Measurements from ENCODE around the gene CAPSL. TPM values are rescaled to one million over a fixed set of nuclear protein-coding genes. Genes with fewer than 3 reads are reported as not detected.
A peak's percentile ranks its signal among the peaks of the same experiment; 100 is the strongest.

Gene CAPSL
- total RNA-seq, 2 experiments from 2014 or later: 0.47 TPM; not detected in 1

- H3K27me3 Mint-ChIP-seq: no peaks in the 10 kb centered on the region
- H3K36me3 Mint-ChIP-seq: peaks cover 42% of the 10 kb centered on the region
- ATAC-seq (no peak), DNase-seq (no peak)
- H3K9me3 Mint-ChIP-seq (ENCODE audit: low read depth): no peaks in the 10 kb centered on the region
- H3K4me3 Mint-ChIP-seq: no peak overlapping the region
- CTCF ChIA-PET: interaction anchor here (0.8 to 1.7 kb wide), 3 partner anchors 12 to 46 kb away, joined by 3 to 4 read pairs (median 4); no protein-coding TSS in a partner anchor
- peak overlapping the region; percentile 71 for H3K27ac Mint-ChIP-seq
- peaks cover 72% of the 10 kb centered on the region for H3K4me1 Mint-ChIP-seq
Measured at GRCh38 chr5:35880156-35880555, 58.3 kb downstream of the CAPSL start.

DNA sequence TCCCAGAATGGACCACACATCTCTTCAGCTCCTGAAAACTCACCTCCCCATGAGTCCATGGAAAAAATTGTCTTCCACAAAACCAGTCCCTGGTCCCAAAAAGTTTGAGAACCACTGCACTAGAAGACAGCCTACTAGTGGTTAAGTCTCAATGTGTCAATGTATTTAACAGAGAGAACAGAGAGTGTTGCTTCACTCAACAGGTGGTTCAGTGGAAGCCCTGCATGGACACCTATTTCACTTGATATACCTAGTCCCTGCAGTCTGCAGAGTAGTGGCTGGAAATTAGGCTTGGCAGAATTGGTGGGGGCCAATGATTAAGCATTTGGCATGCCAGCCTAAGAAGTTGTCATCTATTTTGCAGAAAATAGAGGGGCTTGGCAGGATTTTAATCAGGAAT is 58.8 kb downstream of the CAPSL start:
- DNase-seq (no peak), ATAC-seq (no peak)
- CTCF ChIA-PET: interaction anchor here (0.8 to 1.7 kb wide), 3 partner anchors 12 to 47 kb away, joined by 3 to 4 read pairs (median 4); no protein-coding TSS in a partner anchor
- Mint-ChIP-seq H3K4me1 (peaks cover 72% of the 10 kb centered on the region), H3K27ac (no peak overlapping the region), H3K36me3 (peaks cover 47% of the 10 kb centered on the region), H3K27me3 (no peaks in the 10 kb centered on the region), H3K9me3 (ENCODE audit: low read depth) (no peaks in the 10 kb centered on the region), H3K4me3 (no peak overlapping the region)

- DNase-seq: no peak
- ATAC-seq: no peak
- Mint-ChIP-seq H3K4me3 (no peak overlapping the region), H3K27ac (no peak overlapping the region), H3K4me1 (peaks cover 67% of the 10 kb centered on the region), H3K9me3 (ENCODE audit: low read depth) (no peaks in the 10 kb centered on the region), H3K27me3 (no peaks in the 10 kb centered on the region), H3K36me3 (peaks cover 51% of the 10 kb centered on the region)
- CTCF ChIA-PET: interaction anchor here (0.8 kb wide), 1 partner anchor 100 kb away, joined by 3 read pairs; no protein-coding TSS in a partner anchor
Measured at GRCh38 chr5:35879096-35879495, 59.3 kb downstream of the CAPSL start.

GRCh38 chr5:35878079-35878478 is 60.3 kb downstream of the CAPSL start:
- no peak overlapping the region for H3K4me3 Mint-ChIP-seq
- H3K36me3 Mint-ChIP-seq: peaks cover 58% of the 10 kb centered on the region
- no peak for ATAC-seq
- H3K27me3 Mint-ChIP-seq: no peaks in the 10 kb centered on the region
- H3K27ac Mint-ChIP-seq: no peak overlapping the region
- DNase-seq: no peak
- H3K4me1 Mint-ChIP-seq: peaks cover 57% of the 10 kb centered on the region
- H3K9me3 Mint-ChIP-seq (ENCODE audit: low read depth): no peaks in the 10 kb centered on the region
- CTCF ChIA-PET: no interaction called here

GRCh38 chr5:35877655-35878054 is 60.8 kb downstream of the CAPSL start:
- peak; percentile 52 for DNase-seq
- peaks cover 59% of the 10 kb centered on the region for H3K36me3 Mint-ChIP-seq
- no peak overlapping the region for H3K4me3 Mint-ChIP-seq
- CTCF ChIA-PET: no interaction called here
- peaks cover 54% of the 10 kb centered on the region for H3K4me1 Mint-ChIP-seq
- no peaks in the 10 kb centered on the region for H3K27me3 Mint-ChIP-seq
- peak overlapping the region; percentile 80 for H3K27ac Mint-ChIP-seq
- H3K9me3 Mint-ChIP-seq (ENCODE audit: low read depth): no peaks in the 10 kb centered on the region
- peak; percentile 30 for ATAC-seq

- Mint-ChIP-seq H3K27ac (peak overlapping the region; percentile 80), H3K9me3 (ENCODE audit: low read depth) (no peaks in the 10 kb centered on the region), H3K36me3 (peaks cover 59% of the 10 kb centered on the region), H3K4me3 (no peak overlapping the region), H3K27me3 (no peaks in the 10 kb centered on the region), H3K4me1 (peaks cover 51% of the 10 kb centered on the region)
- DNase-seq: no peak
- CTCF ChIA-PET: no interaction called here
- peak; percentile 50 for ATAC-seq
Measured at GRCh38 chr5:35876922-35877321, 61.5 kb downstream of the CAPSL start.

DNA sequence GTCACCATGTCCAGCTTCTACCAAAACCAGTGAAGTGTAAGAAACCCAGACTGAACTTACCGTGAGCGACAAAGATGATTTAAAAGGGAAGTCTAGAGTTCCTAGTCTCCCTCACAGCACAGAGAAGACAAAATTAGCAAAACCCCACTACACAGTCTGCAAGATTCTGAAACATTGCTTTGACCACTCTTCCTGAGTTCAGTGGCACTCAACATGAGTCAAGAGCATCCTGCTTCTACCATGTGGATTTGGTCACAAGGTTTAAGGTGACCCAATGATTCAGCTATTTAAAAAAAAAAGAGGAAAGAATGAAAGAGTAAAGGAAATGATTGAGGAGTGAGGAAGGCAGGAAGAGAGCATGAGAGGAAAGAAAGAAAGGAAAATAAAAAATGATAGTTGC is 62.0 kb downstream of the CAPSL start:
- Mint-ChIP-seq H3K36me3 (peaks cover 64% of the 10 kb centered on the region), H3K27me3 (no peaks in the 10 kb centered on the region), H3K27ac (peak overlapping the region; percentile 80), H3K9me3 (ENCODE audit: low read depth) (no peaks in the 10 kb centered on the region), H3K4me1 (peaks cover 51% of the 10 kb centered on the region), H3K4me3 (no peak overlapping the region)
- no peak for DNase-seq
- CTCF ChIA-PET: interaction anchor here (1.5 kb wide), 1 partner anchor 226 kb away, joined by 3 read pairs; no protein-coding TSS in a partner anchor
- ATAC-seq: peak; percentile 55

GRCh38 chr5:35870605-35871004 is 67.8 kb downstream of the CAPSL start:
- CTCF ChIA-PET: interaction anchor here (1.8 kb wide), 1 partner anchor 9 kb away, joined by 7 read pairs; no protein-coding TSS in a partner anchor
- no peak for ATAC-seq

GRCh38 chr5:35869685-35870277 is 68.6 kb downstream of the CAPSL start:
- Mint-ChIP-seq H3K9me3 (ENCODE audit: low read depth) (peaks cover 7% of the 10 kb centered on the region), H3K4me3 (no peak overlapping the region), H3K36me3 (peaks cover 82% of the 10 kb centered on the region), H3K27ac (no peak overlapping the region), H3K4me1 (peaks cover 24% of the 10 kb centered on the region), H3K27me3 (no peaks in the 10 kb centered on the region)
- CTCF ChIA-PET: interaction anchor here (1.5 to 1.8 kb wide), 2 partner anchors 9 to 17 kb away, joined by 3 to 7 read pairs; no protein-coding TSS in a partner anchor
- ATAC-seq (no peak), DNase-seq (no peak)

More at GRCh38 chr5:35870605-35871004, 67.8 kb downstream of the CAPSL start:
- H3K9me3 Mint-ChIP-seq (ENCODE audit: low read depth): peaks cover 4% of the 10 kb centered on the region
- H3K27ac Mint-ChIP-seq: no peak overlapping the region
- H3K4me1 Mint-ChIP-seq: peaks cover 20% of the 10 kb centered on the region
- H3K36me3 Mint-ChIP-seq: peaks cover 81% of the 10 kb centered on the region
- DNase-seq: no peak
- H3K4me3 Mint-ChIP-seq: no peak overlapping the region
- H3K27me3 Mint-ChIP-seq: no peaks in the 10 kb centered on the region

DNA sequence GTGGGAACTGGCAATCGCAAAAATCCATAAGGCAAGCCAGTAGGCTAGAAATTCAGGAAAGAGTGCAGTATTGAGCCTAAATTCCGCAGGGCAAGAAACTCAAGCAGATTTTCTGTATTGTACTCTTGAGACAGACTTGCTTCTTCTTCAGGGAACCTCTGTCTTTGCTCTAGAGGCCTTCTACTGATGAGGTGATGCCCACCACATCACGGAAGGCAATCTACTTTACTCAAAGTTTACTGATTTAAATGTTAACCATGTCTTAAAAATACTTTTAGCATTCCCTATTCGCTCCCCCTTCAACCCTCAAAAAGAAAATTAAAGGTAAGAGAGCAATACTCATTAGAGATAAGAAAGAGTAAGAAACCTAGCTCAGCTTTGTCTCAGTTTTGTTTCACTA is 70.4 kb downstream of the CAPSL start:
- CTCF ChIA-PET: interaction anchor here (1.0 kb wide), 1 partner anchor 57 kb away, joined by 3 read pairs; no protein-coding TSS in a partner anchor
- Mint-ChIP-seq H3K27me3 (no peaks in the 10 kb centered on the region), H3K9me3 (ENCODE audit: low read depth) (peaks cover 13% of the 10 kb centered on the region), H3K27ac (no peak overlapping the region), H3K4me1 (peaks cover 32% of the 10 kb centered on the region), H3K4me3 (no peak overlapping the region), H3K36me3 (peaks cover 81% of the 10 kb centered on the region)
- DNase-seq (no peak), ATAC-seq (no peak)

DNA sequence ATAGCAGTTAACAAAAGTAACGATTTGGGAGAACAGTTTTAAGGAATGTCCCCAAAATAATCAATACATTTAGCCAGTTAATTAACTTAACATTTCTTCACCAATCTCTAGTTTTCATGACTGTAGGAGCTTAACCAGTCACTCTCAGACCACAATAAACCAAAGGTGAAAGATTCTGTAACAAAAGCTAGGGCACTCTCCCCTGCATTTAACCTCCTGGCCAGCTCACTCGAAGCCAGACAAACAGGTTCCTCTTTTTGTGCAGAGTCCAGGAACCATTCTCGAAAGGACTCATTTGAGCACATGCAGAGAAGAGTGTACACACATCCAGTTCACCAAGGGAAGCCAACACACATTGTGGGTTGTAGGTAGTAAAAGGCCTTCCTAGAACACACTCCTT is 75.3 kb downstream of the CAPSL start:
- CTCF ChIA-PET: interaction anchor here (1.3 to 8.7 kb wide), 2 partner anchors 50 to 62 kb away, joined by 3 to 55 read pairs; no protein-coding TSS in a partner anchor
- Mint-ChIP-seq H3K36me3 (peaks cover 77% of the 10 kb centered on the region), H3K27me3 (no peaks in the 10 kb centered on the region), H3K4me1 (peaks cover 68% of the 10 kb centered on the region), H3K27ac (peak overlapping the region; percentile 60), H3K4me3 (peak overlapping the region; percentile 23), H3K9me3 (ENCODE audit: low read depth) (peaks cover 9% of the 10 kb centered on the region)
- no peak for ATAC-seq
- no peak for DNase-seq

GRCh38 chr5:35862126-35862525 is 76.3 kb downstream of the CAPSL start:
- H3K4me3 Mint-ChIP-seq: no peak overlapping the region
- ATAC-seq (no peak), DNase-seq (no peak)
- H3K9me3 Mint-ChIP-seq (ENCODE audit: low read depth): peaks cover 9% of the 10 kb centered on the region
- CTCF ChIA-PET: interaction anchor here (0.9 to 8.7 kb wide), 5 partner anchors 9 to 85 kb away, joined by 3 to 55 read pairs (median 6); no protein-coding TSS in a partner anchor
- peaks cover 70% of the 10 kb centered on the region for H3K36me3 Mint-ChIP-seq
- peak overlapping the region; percentile 12 for H3K27ac Mint-ChIP-seq
- no peaks in the 10 kb centered on the region for H3K27me3 Mint-ChIP-seq
- H3K4me1 Mint-ChIP-seq: peaks cover 74% of the 10 kb centered on the region

GRCh38 chr5:35861718-35862117 is 76.7 kb downstream of the CAPSL start:
- H3K4me3 Mint-ChIP-seq: no peak overlapping the region
- no peak for ATAC-seq
- H3K27ac Mint-ChIP-seq: peak overlapping the region; percentile 12
- peaks cover 76% of the 10 kb centered on the region for H3K4me1 Mint-ChIP-seq
- H3K9me3 Mint-ChIP-seq (ENCODE audit: low read depth): peaks cover 9% of the 10 kb centered on the region
- H3K27me3 Mint-ChIP-seq: no peaks in the 10 kb centered on the region
- peaks cover 68% of the 10 kb centered on the region for H3K36me3 Mint-ChIP-seq
- no peak for DNase-seq
- CTCF ChIA-PET: interaction anchor here (0.9 to 8.7 kb wide), 4 partner anchors 9 to 85 kb away, joined by 4 to 55 read pairs (median 6); no protein-coding TSS in a partner anchor

DNA sequence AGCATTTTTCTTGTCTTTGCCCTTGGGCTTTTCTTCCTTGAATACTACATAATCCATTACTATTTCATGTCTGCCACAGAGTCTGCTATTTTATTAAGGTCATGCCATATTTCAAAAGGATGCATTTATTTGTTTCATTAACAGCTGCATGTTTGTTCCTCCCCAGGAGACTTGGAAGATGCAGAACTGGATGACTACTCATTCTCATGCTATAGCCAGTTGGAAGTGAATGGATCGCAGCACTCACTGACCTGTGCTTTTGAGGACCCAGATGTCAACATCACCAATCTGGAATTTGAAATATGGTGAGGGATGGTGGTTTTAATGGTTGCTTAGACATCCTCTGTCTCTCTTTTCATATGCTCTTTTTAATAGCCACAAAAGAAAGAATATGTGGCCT is 77.7 kb downstream of the CAPSL start:
- CTCF ChIA-PET: interaction anchor here (3.0 to 8.7 kb wide), 2 partner anchors 10 to 65 kb away, joined by 7 to 55 read pairs; no protein-coding TSS in a partner anchor
- peaks cover 83% of the 10 kb centered on the region for H3K4me1 Mint-ChIP-seq
- peak overlapping the region; percentile 79 for H3K4me3 Mint-ChIP-seq

More for the DNA sequence above, 77.7 kb downstream of the CAPSL start:
- Mint-ChIP-seq H3K36me3 (peaks cover 63% of the 10 kb centered on the region), H3K9me3 (ENCODE audit: low read depth) (peaks cover 9% of the 10 kb centered on the region), H3K27me3 (no peaks in the 10 kb centered on the region), H3K27ac (peak overlapping the region; percentile 3)
- ATAC-seq (no peak), DNase-seq (no peak)
